OCI-LY3 (cell line): ENCODE measurements around the gene EML1.

ENCODE experiments used
- CTCF ChIP-seq: fragments of 200-600, 300-600 bp; sonication (generic); IDR thresholded peaks from 2 replicates; pipeline ENCODE4 v1.5.1; 2014; ENCODE audit warnings: antibody characterized with exemption, low read length, low read depth
- EZH2phosphoT487 ChIP-seq: fragments of 200-600 bp; shearing (Covaris generic); IDR thresholded peaks from 2 replicates; pipeline ENCODE4 v1.6.1; 2018; ENCODE audit warnings: antibody characterized with exemption, mixed run types, low read depth

- TF ChIP-seq CTCF: no peak
- TF ChIP-seq EZH2phosphoT487: no peak
These were observed 193.2 kb downstream of the EML1 start for GRCh38 chr14:99986396-99986795.
